ENCODE data around the gene CRB2. TPM values are rescaled to one million over a fixed set of nuclear protein-coding genes. Genes with fewer than 3 reads are reported as not detected.

The CRB2 gene
- polyA plus RNA-seq, 1 experiment = not detected

DNA sequence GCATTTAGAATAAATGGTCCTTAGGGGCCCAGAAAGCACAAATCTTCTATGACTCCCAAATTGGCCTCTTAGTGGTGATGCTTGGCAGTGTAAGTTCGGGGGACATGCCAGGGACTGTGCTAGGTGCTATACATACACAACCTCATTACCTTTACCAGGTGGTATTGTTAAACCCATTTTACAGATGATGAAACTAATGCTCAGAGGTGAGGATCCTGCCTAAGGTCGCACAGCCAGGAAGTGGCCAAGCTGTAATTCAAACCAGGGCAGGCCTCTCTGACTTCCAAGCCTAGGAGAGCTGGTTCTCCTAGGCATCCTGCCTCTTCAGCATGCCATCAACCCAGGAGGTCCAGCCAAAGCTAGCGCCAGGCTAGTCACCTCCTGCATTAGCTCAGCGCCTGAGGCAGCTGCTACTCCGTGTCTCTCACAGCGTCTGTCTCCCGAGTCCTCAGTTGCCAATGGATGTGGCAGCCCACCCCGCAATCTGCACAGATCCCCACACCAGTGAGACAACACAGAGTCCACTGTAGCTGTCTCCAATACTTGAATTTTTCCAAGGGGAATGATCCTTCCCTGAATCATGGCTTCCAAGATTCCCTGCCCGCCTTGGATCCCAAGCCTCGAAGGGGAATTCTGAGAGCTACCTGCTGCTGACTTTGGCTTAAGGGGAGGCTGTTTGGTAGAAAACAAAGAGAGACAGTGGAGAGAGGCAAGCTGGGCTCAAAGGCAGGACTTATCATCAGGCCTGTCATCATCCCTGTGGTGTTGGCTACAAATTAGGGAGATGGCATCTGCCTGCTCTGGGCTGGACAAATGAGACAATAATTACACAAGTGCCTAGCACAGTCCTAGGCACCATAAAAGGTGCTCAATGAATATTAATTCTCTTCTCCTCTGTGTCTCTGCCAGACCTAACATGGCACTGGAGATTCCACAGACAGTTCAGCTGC lies 52.6 kb downstream of the CRB2 start:
- POLR2A ChIA-PET = no interaction called here
- no peak for DNase-seq (ENCODE audit: low read depth)
- no peak for TF ChIP-seq CTCF (IDR thresholded peaks at IDR 0.05; ENCODE audit: insufficient read depth, low read depth, low read length)
- no peaks in the 10 kb centered on the region; the same call in 1 of the 2 replicates for H3K36me3 ChIP-seq (ENCODE audit: control insufficient read depth, insufficient read depth, low read length)
- no peaks in the 10 kb centered on the region for H3K27me3 ChIP-seq (ENCODE audit: control insufficient read depth, insufficient read depth, low read length)
- H3K4me3 ChIP-seq (ENCODE audit: low read depth, low read length) = no peak overlapping the region
- CTCF ChIA-PET = interaction anchor here (1.2 to 3.3 kb wide), 3 partner anchors 9 to 632 kb away, joined by 4 to 16 read pairs (median 6); no protein-coding TSS in a partner anchor

- ChIA-PET POLR2A (no interaction called here), CTCF (interaction anchor here (1.2 to 3.3 kb wide), 4 partner anchors 8 to 631 kb away, joined by 3 to 16 read pairs (median 4); no protein-coding TSS in a partner anchor)
- H3K27me3 ChIP-seq (ENCODE audit: control insufficient read depth, insufficient read depth, low read length) = no peaks in the 10 kb centered on the region
- TF ChIP-seq CTCF (IDR thresholded peaks at IDR 0.05; ENCODE audit: insufficient read depth, low read depth, low read length) = no peak
- DNase-seq (ENCODE audit: low read depth) = no peak
- H3K4me3 ChIP-seq (ENCODE audit: low read depth, low read length) = no peak overlapping the region
- no peaks in the 10 kb centered on the region; the same call in 1 of the 2 replicates for H3K36me3 ChIP-seq (ENCODE audit: control insufficient read depth, insufficient read depth, low read length)
Measured at GRCh38 chr9:123410281-123410910, 54.4 kb downstream of the CRB2 start.

DNA sequence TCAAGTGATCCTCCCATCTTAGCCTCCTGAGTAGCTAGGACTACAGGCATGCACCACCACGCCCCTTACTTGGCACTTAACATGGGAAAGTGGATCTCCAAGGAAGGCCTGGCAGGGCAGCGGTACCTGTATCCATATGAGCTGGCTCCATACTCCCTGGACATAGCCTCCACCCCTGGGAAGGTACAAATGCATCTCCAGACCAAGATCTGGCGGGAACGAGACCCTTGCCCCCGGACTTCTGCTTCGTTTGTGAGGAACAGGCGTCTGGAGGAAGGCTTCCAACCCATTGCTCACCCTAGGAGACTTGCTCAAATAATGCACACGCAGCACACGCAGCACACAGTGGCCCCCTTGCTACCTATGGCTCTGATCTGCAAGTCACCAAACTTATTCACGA lies 55.2 kb downstream of the CRB2 start:
- Histone ChIP-seq H3K36me3 (ENCODE audit: control insufficient read depth, insufficient read depth, low read length) (peaks cover 2% of the 10 kb centered on the region), H3K4me3 (ENCODE audit: low read depth, low read length) (no peak overlapping the region), H3K27me3 (ENCODE audit: control insufficient read depth, insufficient read depth, low read length) (no peaks in the 10 kb centered on the region)
- CTCF ChIA-PET = interaction anchor here (1.2 kb wide), 1 partner anchor 24 kb away, joined by 3 read pairs; no protein-coding TSS in a partner anchor
- TF ChIP-seq CTCF (IDR thresholded peaks at IDR 0.05; ENCODE audit: insufficient read depth, low read depth, low read length) = no peak
- POLR2A ChIA-PET = no interaction called here
- DNase-seq (ENCODE audit: low read depth) = no peak

GRCh38 chr9:123411636-123412035 lies 55.6 kb downstream of the CRB2 start:
- Histone ChIP-seq H3K27me3 (ENCODE audit: control insufficient read depth, insufficient read depth, low read length) (no peaks in the 10 kb centered on the region), H3K36me3 (ENCODE audit: control insufficient read depth, insufficient read depth, low read length) (peaks cover 2% of the 10 kb centered on the region), H3K4me3 (ENCODE audit: low read depth, low read length) (no peak overlapping the region)
- ChIA-PET POLR2A (no interaction called here), CTCF (no interaction called here)
- DNase-seq (ENCODE audit: low read depth) = no peak
- TF ChIP-seq CTCF (IDR thresholded peaks at IDR 0.05; ENCODE audit: insufficient read depth, low read depth, low read length) = no peak

GRCh38 chr9:123412171-123412820 lies 56.3 kb downstream of the CRB2 start:
- no peak for TF ChIP-seq CTCF (IDR thresholded peaks at IDR 0.05; ENCODE audit: insufficient read depth, low read depth, low read length)
- no peak for DNase-seq (ENCODE audit: low read depth)
- CTCF ChIA-PET = no interaction called here

More at GRCh38 chr9:123412171-123412820, 56.3 kb downstream of the CRB2 start:
- Histone ChIP-seq H3K27me3 (ENCODE audit: control insufficient read depth, insufficient read depth, low read length) (no peaks in the 10 kb centered on the region), H3K36me3 (ENCODE audit: control insufficient read depth, insufficient read depth, low read length) (peaks cover 2% of the 10 kb centered on the region), H3K4me3 (ENCODE audit: low read depth, low read length) (no peak overlapping the region)
- POLR2A ChIA-PET = no interaction called here
